NCI-H187 treated with DMSO at 0.1 percent for 48 hours (cell line): ENCODE results near the gene PTPRN2.
"Not testable (repeated sequence)": the region's sequence is repeated elsewhere in the genome, so short reads cannot be mapped to it uniquely, and the experiment has no call there.

Experiments used
- DNase-seq: peaks from one replicate; lab custom pipeline; 2025; lab: John Stamatoyannopoulos, UW

Gene PTPRN2

DNA sequence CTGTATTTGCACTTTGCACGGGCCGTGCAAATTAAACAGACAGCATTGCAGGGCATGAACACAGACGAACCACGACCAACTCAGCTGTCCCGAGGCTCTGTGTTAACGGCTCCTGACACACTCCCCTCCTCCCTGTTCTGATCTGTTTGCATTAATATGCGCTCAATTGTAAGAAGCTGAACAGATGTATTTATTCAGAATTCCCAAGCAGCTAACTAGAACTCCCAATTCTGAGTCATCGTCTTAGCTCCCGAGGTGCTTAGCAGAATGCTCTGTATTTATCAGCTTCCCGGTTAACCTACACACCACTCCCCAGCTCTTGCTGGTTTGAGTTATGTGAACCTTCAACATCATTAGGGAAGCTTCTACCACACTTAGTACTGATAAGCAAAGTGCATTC, 286.4 kb downstream of the PTPRN2 start:
- DNase-seq, result no peak

DNA sequence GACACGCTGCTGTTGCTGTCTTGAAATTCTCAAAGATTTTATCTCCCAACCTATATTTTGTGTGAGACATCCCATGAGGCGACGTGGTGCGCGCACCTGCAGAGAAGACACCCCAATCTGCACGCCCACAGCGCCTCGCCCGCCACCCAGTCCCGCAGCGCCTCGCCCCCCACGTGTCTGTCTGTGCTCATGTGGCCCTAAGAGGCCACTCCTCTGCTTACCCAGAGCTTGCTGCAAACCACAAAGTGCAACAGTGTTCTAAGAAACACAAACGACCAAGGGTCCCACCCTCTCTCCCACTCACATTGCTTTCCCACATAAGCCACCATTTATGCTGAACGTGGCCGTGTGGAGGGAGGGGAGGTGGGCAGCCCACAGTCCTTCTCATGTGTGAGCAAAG, 287.2 kb downstream of the PTPRN2 start:
- DNase-seq, result no peak

DNA sequence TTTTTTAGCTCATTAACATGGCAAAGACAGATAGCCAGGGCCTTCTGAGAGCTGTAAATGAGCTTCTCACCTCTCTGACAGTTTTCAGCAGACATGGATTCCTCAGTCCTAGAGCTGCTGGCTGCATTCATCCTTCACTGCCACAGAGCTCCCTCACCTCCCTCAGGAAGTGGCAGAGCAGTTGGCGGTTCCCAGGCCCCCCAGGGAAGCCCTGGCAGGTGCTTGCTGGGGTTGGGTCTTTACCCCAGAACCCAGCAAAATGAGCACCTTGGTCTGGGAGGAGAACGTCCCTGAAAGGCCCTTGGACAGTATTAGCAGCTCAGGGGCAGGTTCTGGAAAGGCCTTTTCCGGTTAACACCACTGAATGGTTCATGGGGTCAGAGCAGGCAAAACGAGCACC, 288.0 kb downstream of the PTPRN2 start:
- DNase-seq, result no peak

DNA sequence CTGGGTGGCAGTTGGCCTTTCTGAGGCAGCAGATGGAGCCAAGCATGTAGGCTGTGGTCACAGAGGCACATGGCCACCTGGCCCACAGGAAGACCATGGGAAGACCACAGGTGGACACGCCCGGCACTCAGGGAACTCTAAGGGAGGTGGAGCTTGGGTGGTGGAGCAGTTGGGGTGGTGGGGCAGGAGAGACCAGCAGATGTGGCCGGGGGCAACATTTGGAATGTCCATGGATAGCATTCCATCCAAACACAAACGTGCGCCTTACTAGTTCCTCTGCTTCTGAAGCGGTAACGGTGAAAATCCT, 290.9 kb downstream of the PTPRN2 start:
- DNase-seq, result no peak

DNA sequence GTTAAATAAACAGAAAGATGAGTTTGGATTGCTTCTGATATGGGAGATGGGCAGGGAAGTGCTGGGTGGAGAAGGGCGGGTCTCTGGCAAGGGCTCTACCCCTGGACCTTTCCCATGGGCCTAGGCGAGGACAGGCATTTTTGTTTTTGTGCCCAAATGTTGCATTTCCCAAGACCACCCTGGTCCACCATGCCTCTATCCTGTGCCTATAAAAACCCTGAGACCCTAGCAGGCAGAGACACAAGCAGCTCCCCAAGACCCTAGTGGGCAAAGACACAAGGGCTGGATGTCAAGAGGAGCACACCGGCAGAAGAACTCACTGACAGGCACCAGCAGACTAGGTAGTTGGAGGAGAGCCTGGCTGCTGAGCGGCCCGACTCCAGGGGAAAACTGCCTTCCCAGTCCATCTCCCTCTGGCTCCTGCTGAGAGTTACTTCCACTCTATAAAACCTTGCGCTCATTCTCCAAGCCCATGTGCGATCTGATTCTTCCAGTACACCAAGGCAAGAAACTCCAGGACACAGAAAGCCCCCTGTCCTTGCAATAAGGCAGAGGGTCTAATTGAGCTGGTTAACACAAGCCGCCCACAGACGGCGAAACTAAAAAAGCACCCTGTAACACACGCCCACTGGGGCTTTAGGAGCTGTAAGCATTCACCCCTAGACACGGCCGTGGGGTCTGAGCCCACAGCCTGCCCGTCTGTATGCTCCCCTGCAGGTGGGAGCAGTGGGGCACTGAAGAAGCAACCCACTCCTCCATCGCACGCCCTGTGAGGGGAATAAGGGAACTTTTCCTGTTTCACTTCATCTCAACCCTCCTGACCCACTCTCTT, 291.4 kb downstream of the PTPRN2 start:
- DNase-seq, result no peak

DNA sequence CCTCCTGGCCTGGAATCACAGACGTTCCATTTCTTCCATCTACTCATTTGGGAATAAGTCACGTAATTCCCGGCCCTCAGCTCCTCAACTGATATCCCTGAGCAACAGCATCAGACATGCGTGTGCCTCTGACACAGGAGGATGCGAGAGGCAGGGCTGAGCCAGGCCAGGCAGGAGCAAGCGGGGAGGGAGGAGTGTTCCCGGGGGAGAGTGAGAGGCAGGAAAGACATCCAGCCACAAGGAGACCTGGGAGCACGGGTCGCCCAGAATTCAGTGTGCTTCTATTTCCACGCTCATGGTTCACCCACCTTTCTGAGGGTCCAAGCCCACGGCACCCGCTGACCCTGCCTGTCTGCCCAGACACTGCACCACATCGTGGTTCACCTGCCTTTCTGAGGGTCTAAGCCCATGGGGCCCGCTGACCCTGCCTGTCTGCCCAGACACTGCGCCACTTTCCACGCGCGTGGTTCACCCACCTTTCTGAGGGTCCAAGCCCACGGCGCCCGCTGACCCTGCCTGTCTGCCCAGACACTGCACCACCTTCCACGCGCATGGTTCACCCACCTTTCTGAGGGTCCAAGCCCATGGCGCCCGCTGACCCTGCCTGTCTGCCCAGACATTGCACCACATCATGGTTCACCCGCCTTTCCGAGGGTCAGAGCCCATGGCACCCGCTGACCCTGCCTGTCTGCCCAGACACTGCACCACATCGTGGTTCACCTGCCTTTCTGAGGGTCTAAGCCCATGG, 293.0 kb downstream of the PTPRN2 start:
- DNase-seq, result not testable (repeated sequence)

DNA sequence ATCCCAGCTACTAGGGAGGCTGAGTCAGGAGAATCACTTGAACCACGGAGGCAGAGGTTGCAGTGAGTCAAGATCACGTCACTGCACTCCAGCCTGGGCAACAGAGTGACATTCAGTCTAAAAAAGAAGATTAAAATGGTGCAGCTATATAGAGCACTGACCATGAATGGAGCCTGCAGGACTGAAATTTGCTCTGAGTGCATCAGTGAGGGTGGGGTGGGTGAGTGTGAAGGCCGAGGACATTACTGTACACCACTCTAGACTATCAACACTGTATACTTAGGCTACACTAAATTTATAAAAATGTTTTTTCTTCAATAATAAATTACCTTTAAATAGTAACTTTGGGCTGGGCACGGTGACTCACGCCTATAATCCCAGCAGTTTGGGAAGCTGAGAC, 294.7 kb downstream of the PTPRN2 start:
- DNase-seq, result no peak

DNA sequence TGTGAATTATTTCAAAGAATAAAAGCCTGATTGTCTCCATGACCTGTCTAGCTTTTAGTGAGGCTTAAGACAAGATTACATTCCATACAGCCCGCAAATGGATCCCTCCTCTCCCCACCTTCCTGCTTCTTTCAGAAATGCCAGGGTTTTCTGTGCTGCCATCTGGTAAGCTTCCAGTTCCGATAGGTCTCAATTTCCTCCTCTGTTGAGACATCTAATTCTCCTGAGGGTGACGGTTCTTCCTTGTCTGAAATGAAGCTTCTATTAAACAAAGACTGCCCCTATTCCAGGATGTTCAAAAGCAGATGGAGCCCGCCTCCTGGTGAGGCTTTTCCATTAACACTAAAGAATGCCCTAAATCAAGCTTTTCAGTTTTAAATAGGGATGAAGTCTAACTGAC, 295.6 kb downstream of the PTPRN2 start:
- DNase-seq, result no peak

DNA sequence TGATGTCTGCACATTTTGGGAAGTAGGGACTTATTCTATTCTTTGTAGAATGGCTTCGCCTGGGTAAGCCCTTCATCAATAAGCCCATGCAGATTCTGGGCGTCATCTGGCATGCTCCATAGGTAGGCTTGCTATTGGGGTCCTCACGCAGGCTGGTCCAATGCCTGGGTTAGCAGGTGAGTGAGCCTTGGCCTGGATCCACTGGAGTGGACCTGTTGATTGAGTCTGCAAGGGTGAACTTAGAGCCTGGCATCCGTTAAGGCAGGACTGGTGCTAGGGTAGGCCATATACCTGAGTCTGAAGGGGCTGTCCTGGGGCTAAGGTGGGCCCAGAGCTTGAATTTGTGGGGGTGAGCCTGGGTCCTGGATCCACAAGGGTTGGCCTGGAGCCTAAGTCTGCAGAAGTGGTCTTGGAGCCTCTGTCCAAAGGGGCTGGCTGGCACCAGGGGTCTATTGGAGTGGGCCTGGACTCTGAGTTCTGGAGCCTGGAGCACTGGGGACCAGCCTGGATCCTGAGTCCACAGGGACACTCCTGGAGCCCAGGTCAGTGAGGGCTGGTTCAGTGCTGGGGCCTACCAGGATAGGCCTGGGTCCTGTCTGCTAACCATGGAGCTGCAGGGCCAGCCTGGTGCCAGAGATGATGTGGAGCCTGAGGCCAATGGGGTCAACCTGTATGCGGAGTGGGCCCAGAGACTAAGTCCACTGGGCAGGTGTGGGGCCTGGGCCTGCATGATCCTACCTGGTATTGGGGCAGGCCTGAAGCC, 297.7 kb downstream of the PTPRN2 start:
- DNase-seq, result no peak

DNA sequence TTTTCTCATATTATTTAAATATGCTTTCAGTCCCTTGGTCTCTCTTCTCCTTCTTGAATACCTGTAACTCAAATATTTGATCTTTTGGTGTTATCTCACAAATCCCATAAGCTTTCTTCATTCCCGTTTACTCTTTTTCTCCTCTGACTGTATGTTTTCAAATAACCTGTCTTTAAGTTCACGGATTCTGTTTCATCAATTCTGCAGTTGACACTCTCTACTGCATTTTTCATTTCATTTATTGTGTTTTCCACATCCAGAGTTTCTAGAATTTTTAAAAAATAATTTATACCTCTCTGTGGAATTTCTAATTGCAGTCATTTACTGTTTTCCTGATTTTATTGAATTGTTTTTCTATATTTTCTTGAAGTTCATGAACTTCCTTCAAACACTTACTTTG, 298.4 kb downstream of the PTPRN2 start:
- DNase-seq, result no peak

DNA sequence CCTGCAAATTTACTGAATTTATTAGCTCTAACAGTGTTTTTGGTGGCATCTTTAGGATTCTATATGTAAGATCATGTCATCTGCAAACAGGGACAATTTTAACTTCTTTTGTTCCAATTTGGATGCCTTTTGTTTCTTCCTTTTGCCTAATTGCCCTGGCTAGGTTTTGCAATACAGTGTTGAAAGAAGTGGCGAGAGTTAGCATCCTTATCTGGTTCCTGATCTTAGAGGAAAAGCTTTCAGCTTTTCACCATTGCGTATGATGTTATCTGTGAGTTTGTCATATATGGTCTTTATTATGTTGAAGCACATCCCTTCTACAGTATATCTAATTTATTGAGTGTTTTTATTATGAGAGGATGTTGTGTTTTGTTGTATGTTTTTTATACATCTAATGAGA, 301.4 kb downstream of the PTPRN2 start:
- no peak for DNase-seq

DNA sequence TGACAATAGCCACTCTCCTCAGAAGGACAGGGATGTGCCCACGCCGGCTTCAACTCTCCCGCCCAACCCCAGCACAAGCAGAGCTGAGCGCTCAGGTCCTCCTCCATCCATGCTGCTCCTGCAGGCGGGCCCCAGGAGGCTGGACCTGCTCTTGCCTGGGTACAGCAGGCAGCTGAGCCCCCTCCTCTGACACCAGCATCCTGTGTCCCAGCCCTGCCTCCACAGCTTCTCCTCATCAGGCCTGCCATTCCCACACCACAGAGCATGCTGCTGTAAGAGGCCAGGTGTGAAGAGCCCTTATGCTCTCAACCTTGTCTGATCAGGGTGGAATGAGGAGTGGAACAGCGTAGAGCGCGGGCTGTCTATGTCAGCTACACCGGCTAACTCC, 302.2 kb downstream of the PTPRN2 start:
- no peak for DNase-seq

DNA sequence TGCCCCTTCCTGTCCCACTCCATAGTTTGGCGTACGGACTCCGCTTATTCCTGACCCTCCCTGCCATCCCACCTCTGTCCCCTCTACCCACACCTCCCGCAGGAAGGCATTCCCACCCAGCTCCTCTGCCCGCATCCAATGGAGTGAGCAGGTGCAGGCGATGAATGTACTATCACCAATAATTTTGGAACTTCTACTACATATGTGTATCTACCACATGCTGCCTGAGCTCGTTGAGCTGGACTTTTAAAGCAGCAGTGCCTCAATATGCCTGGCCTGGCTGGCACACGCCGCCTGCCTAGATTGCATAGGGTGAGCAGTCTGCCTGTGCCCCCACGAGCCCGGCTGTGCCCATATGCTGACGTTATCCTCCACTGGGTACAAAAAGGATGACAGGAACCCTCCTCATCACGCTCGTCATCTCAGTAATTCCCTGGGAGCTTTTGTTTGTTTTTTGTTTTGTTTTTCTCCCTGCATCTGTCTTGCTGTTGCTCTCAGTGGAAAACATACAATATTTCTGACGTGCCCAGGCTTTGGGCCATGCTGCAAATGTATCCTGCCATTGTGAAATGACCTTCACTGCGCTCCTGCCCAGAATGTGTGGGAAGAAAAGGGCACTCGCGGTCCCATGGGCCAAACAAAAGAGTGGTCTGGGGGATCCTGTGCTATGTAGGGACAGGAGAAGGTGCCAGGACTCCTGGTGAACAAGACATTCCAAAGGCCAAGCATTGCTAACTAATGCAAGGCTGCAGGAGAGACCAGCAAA, 302.8 kb downstream of the PTPRN2 start:
- no peak for DNase-seq

DNA sequence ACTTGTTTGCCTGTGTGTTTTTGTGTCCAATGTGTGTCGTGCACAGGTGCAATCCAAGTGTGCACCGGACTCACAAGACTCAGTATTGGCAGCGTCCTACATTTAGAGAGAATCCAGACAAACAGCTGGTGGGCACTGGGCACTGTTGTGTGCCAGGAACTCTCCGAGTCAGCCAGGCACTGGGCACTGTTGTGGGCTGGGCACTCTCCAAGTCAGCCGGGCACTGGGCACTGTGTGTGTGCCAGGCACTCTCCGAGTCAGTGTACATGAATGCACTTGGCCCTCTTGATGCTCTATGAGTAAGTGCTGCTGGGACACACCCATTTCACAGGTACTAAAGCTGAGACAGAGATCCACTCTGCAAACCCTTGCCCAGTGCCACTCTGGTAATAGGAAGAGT, 303.5 kb downstream of the PTPRN2 start:
- DNase-seq, result no peak

DNA sequence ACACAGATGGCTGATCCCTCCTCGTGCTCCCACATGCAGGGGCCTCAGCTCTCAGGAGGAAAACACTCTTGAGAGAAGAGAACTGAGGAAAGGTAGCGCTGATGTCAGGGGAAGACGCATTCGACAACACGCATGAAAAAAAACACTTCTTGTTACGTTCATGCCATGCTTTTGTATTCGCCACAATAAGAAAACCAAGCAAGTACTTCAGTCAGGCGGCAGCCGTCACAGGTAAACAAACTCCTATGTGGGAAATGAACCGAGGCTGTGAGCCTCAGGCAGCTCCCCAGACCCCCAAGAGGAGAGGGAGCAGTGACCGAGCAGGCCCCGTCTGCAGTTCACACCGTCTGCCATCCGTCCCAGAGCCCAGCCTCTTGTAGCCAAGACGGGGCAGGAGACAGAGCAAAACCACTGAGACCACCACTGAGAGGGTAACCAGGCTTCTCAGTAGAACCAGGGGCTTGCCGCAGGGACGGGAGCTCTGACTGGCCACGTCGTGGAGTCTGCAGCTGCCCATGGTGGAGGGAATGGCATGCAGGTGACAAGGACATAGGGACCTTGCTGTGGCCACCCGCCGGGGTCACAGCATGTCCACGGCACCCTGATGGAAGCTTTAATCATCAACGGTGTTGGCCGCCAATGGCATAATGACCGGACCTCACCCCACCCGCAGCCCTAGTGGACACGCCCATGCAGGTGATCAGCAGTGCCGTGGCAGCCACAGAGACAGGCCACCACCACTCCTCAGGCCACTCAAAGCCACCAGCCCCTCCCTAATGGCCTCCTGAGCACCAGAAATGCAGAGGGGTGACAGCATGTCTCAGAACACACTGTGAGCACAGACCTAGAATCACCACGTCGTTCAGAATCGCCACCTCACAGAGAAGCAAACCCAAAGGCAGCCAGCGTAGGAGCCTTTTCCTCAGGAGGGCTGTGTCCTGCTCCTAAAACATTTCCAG, 304.3 kb downstream of the PTPRN2 start:
- no peak for DNase-seq

DNA sequence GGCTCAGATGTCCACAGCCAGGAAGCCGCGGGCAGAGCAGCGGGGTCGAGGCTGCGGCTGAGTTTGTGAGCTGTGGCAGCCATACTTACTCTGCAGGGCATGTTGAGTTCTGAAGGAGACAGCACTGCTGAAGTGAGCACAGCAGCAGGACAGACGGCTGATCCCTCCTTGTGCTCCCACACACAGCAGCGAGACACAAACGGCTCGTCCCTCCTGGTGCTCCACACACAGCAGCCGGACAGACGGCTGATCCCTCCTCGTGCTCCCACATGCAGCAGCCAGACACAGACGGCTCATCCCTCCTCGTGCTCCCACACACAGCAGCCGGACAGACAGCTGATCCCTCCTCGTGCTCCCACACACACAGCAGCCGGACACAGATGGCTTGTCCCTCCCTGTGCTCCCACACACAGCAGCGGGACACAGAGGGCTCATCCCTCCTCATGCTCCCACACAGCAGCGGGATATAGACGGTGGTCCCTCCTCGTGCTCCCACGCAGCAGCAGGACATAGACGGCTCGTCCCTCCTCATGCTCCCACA, 305.1 kb downstream of the PTPRN2 start:
- no peak for DNase-seq

DNA sequence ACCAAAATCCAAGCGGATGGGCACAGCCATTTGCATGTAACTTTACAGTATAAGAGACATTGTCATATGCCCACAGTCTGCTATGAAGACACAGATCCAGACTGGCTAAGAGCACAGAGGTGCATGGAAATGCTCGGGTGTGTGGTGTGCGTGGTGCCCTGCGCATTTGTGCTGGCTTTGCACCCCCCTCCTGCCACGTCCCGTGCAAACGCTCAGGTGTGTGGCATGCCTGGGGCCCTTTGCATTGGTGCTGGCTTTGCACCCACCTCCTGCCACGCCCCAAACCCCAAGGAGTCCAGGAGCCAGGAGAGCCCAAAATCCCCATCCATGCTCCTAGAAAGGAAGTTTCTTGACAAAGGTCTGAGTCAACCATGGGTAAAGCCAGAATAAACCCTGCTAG, 306.2 kb downstream of the PTPRN2 start:
- no peak for DNase-seq

DNA sequence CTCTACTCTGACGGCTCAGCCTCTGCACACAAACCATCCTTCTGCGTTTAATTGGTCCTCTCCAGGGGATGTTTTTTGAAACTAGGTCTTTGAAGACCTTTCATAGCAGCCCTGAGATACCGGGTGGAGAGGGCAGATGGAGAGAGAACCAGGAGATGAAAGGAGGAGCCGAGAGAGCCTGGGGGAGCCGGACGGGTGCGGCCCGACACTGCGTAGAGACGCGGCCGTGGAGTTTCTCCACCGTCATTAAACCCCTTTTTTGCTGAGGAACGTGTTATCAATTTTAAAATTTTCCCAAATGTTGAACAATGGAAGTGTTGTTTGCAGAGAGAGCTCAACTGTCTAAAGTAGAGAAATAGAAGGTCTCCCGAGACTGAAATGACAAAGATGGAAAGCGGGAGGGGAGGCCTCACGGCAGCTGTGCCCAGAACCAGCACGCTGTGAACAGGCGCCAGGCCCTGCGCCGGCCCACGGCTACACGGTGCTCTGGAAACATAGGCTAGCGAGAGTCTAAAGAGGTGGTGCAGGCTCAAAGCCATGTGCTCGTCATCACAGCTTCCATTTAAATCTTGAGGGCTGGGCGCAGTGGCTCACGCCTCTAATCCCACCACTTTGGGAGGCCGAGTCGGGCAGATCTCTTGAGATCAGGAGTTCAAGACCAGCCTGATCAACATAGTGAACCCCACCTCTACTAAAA, 307.0 kb downstream of the PTPRN2 start:
- no peak for DNase-seq

DNA sequence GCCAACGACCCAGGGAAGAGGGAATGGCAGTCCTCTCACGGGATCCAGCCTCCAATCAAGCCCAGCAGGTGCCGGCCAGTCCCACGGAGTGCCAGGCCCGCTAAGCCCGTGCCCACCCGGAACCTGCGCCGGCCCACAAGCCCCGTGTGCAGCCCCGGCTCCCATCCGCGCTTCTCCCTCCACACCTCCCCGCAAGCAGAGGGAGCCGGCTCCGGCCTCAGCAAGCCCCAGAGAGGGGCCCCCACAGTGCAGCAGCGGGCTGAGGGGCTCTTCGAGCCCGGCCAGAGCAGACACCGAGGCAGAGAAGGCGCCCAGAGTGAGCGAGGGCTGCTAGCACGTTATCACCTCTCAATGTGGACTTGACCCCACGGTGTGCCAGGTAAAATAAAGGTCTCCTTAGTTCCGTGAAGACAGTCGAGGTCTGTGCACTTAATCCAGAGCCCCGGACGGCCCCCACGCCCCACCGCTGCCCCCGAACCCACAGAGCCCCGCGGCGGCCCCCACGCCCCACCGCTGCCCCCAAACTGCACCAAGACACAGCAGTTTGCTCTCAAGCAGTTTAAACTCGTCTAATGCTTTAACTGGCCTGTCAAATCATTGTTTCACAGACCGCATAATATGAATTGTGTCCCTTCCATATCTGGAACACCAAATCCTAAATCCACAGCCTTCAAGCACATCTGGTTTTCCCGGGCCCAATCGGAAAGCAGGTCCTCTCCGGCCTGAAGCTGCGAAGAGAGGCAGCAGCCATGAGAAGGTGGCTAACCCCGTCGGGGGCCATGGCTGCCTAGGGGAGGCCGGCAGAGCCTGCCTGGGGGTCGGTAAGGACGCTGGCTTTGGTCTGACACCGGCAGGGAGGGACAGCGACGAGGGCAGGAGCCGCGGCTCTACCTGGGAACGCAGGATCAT, 307.8 kb downstream of the PTPRN2 start:
- DNase-seq, result no peak
